ENCODE data around the gene RNF40. TPM values are rescaled to one million over a fixed set of nuclear protein-coding genes. Genes with fewer than 3 reads are reported as not detected.

Gene RNF40
- total RNA-seq, 1 donor from 2014 or later: 94.6 TPM

GRCh38 chr16:30761427-30761927, 645 bp upstream of the RNF40 start:
- TF ChIP-seq EZH2 (IDR thresholded peaks at IDR 0.05; ENCODE audit: insufficient read depth, low read length): no peak
- TF ChIP-seq CTCF (IDR thresholded peaks at IDR 0.05; ENCODE audit: insufficient read depth, low read depth, low read length): no peak
- Histone ChIP-seq H3K4me2 (ENCODE audit: low read length) (peak overlapping the region; percentile 90), H3K9ac (ENCODE audit: low read length) (peak overlapping the region; percentile 93), H3K27ac (ENCODE audit: low read depth, low read length) (peak overlapping the region; percentile 85), H4K20me1 (ENCODE audit: insufficient read depth, low read length) (peaks cover 34% of the 10 kb centered on the region), H3K9me3 (ENCODE audit: insufficient read depth, low read depth, low read length) (no peaks in the 10 kb centered on the region), H3K36me3 (ENCODE audit: insufficient read depth, low read length) (peaks cover 31% of the 10 kb centered on the region), H3K27me3 (ENCODE audit: insufficient read depth, low read length) (no peaks in the 10 kb centered on the region), H2AFZ (ENCODE audit: low read depth, low read length) (peak overlapping the region; percentile 79), H3K79me2 (ENCODE audit: insufficient read depth, low read length) (peaks cover 39% of the 10 kb centered on the region), H3K4me3 (ENCODE audit: insufficient read depth, low read depth, low read length) (peak overlapping the region; percentile 88), H3K4me1 (ENCODE audit: insufficient read depth, low read length) (peaks cover 12% of the 10 kb centered on the region)
- H3K4me3 Mint-ChIP-seq (ENCODE audit: unreplicated experiment): peak overlapping the region; percentile 96
- FAIRE-seq (no peak), DNase-seq (ENCODE audit: low read depth) (peak; percentile 18)
- no peaks in the 10 kb centered on the region for H3K9me3 Mint-ChIP-seq (ENCODE audit: unreplicated experiment)
- H3K4me1 Mint-ChIP-seq (ENCODE audit: low read depth, unreplicated experiment): peaks cover 10% of the 10 kb centered on the region
- H3K27ac Mint-ChIP-seq (ENCODE audit: unreplicated experiment): peak overlapping the region; percentile 93
- H3K27me3 Mint-ChIP-seq (ENCODE audit: low read depth, unreplicated experiment): no peaks in the 10 kb centered on the region
- H3K36me3 Mint-ChIP-seq (ENCODE audit: low read depth, unreplicated experiment): peaks cover 4% of the 10 kb centered on the region

GRCh38 chr16:30762991-30763725, 1.0 kb downstream of the RNF40 start:
- Mint-ChIP-seq H3K27me3 (ENCODE audit: low read depth, unreplicated experiment) (no peaks in the 10 kb centered on the region), H3K27ac (ENCODE audit: unreplicated experiment) (peak overlapping the region; percentile 91), H3K4me3 (ENCODE audit: unreplicated experiment) (peak overlapping the region; percentile 96), H3K36me3 (ENCODE audit: low read depth, unreplicated experiment) (peaks cover 9% of the 10 kb centered on the region), H3K4me1 (ENCODE audit: low read depth, unreplicated experiment) (peaks cover 10% of the 10 kb centered on the region), H3K9me3 (ENCODE audit: unreplicated experiment) (no peaks in the 10 kb centered on the region)
- DNase-seq (ENCODE audit: low read depth) (no peak), FAIRE-seq (no peak)
- Histone ChIP-seq H3K27me3 (ENCODE audit: insufficient read depth, low read length) (no peaks in the 10 kb centered on the region), H3K9me3 (ENCODE audit: insufficient read depth, low read depth, low read length) (no peaks in the 10 kb centered on the region), H3K36me3 (ENCODE audit: insufficient read depth, low read length) (peaks cover 45% of the 10 kb centered on the region), H3K9ac (ENCODE audit: low read length) (peak overlapping the region; percentile 93), H2AFZ (ENCODE audit: low read depth, low read length) (no peak overlapping the region), H4K20me1 (ENCODE audit: insufficient read depth, low read length) (peaks cover 49% of the 10 kb centered on the region), H3K27ac (ENCODE audit: low read depth, low read length) (peak overlapping the region; percentile 85), H3K4me1 (ENCODE audit: insufficient read depth, low read length) (peaks cover 12% of the 10 kb centered on the region), H3K79me2 (ENCODE audit: insufficient read depth, low read length) (peaks cover 39% of the 10 kb centered on the region), H3K4me3 (ENCODE audit: insufficient read depth, low read depth, low read length) (peak overlapping the region; percentile 88), H3K4me2 (ENCODE audit: low read length) (peak overlapping the region; percentile 90)
- TF ChIP-seq EZH2 (IDR thresholded peaks at IDR 0.05; ENCODE audit: insufficient read depth, low read length): no peak
- TF ChIP-seq CTCF (IDR thresholded peaks at IDR 0.05; ENCODE audit: insufficient read depth, low read depth, low read length): no peak

GRCh38 chr16:30764086-30764485, 2.0 kb downstream of the RNF40 start:
- H3K4me2 ChIP-seq (ENCODE audit: low read length): peak overlapping the region; percentile 90
- FAIRE-seq: no peak

More at GRCh38 chr16:30764086-30764485, 2.0 kb downstream of the RNF40 start:
- Mint-ChIP-seq H3K4me3 (ENCODE audit: unreplicated experiment) (peak overlapping the region; percentile 96), H3K36me3 (ENCODE audit: low read depth, unreplicated experiment) (peaks cover 11% of the 10 kb centered on the region), H3K9me3 (ENCODE audit: unreplicated experiment) (no peaks in the 10 kb centered on the region), H3K27ac (ENCODE audit: unreplicated experiment) (no peak overlapping the region), H3K27me3 (ENCODE audit: low read depth, unreplicated experiment) (no peaks in the 10 kb centered on the region), H3K4me1 (ENCODE audit: low read depth, unreplicated experiment) (peaks cover 10% of the 10 kb centered on the region)
- Histone ChIP-seq H3K27ac (ENCODE audit: low read depth, low read length) (no peak overlapping the region), H3K36me3 (ENCODE audit: insufficient read depth, low read length) (peaks cover 54% of the 10 kb centered on the region), H3K4me3 (ENCODE audit: insufficient read depth, low read depth, low read length) (no peak overlapping the region), H3K4me1 (ENCODE audit: insufficient read depth, low read length) (peaks cover 12% of the 10 kb centered on the region), H4K20me1 (ENCODE audit: insufficient read depth, low read length) (peaks cover 58% of the 10 kb centered on the region), H3K79me2 (ENCODE audit: insufficient read depth, low read length) (peaks cover 43% of the 10 kb centered on the region), H3K9me3 (ENCODE audit: insufficient read depth, low read depth, low read length) (no peaks in the 10 kb centered on the region), H3K9ac (ENCODE audit: low read length) (peak overlapping the region; percentile 93), H3K27me3 (ENCODE audit: insufficient read depth, low read length) (no peaks in the 10 kb centered on the region), H2AFZ (ENCODE audit: low read depth, low read length) (no peak overlapping the region)
- TF ChIP-seq CTCF (IDR thresholded peaks at IDR 0.05; ENCODE audit: insufficient read depth, low read depth, low read length) (no peak), EZH2 (IDR thresholded peaks at IDR 0.05; ENCODE audit: insufficient read depth, low read length) (no peak)
- DNase-seq (ENCODE audit: low read depth): no peak
